IPS DF 4.7 (cell line): ENCODE data around the gene KRT72.

ENCODE experiments used
- DNase-seq: peaks from one replicate; pipeline ENCODE4 v3.0.0-alpha.2; 2013; ENCODE audit warnings: low spot score; ENCODE audit errors: extremely low read depth

Gene KRT72

GRCh38 chr12:52600941-52601481 lies at the start of gene KRT72:
KRT72 (minus strand) TSS chr12:52601463; CDS start chr12:52601452, 11 bp downstream.
- no peak for DNase-seq

- DNase-seq = no peak
Measured at GRCh38 chr12:52650520-52651081, 49.3 kb upstream of the KRT72 start.

GRCh38 chr12:52649066-52649465 lies 47.8 kb upstream of the KRT72 start:
- DNase-seq = no peak

- DNase-seq = no peak
Measured at GRCh38 chr12:52648012-52648550, 46.8 kb upstream of the KRT72 start.

DNA sequence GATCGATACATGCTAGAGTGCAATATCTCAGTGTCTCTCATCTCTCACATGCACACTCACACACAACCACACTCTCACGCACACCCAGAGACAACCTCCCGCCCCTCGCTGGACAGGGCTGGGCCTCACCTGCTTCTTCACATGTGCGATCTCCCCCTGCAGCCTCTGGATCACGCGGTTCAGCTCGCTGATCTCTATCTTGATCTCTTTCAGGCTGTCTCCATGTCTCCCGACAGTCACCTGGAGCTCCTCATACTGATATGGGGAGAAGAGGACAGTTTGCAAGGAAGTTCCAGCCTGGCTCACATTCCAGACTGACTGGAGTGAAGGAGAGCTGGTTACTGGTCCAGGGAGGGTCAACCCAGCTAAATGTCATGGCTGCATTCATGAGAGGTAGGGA lies 46.3 kb upstream of the KRT72 start:
- DNase-seq = no peak

DNA sequence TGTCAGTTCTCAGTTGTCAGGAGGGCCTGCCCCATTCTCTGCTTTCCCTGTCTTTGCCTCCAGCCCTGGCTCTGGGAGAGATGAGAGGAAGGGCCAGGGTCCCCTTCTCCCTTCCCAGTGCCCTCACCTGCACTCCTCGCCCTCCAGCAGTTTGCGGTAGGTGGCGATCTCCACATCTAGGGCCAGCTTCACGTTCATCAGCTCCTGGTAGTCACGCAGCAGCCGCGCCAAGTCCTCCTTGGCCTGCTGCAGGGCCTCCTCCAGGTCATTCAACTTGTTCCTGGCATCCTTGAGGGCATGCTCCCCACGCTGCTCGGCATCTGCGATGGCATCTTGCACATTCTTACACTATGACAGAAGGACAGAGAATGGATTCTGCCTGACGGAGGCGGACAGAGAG lies 45.4 kb upstream of the KRT72 start:
- no peak for DNase-seq

DNA sequence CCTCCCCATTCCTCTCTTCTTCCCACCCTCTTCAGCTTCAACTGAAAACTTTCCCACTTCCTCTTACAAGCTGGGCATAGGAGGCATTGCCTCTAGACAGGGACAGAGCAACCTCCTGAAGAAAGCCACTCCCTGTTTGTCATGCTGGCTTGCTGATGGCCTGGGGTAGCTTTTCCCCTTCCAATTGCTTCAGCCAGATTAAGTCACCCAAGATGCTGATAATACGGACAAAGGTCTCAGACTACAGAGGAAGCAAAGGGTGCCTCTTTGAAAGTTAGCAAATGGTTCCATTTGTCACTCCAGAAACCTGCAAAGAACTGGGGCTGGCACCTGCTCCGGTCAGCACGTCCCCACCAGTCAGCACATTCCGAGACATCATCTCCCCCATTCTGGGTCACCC lies 44.7 kb upstream of the KRT72 start:
- no peak for DNase-seq

- DNase-seq = no peak
Measured at GRCh38 chr12:52645120-52645761, 44.0 kb upstream of the KRT72 start.

- DNase-seq = no peak
Measured at GRCh38 chr12:52644078-52644415, 42.8 kb upstream of the KRT72 start.

GRCh38 chr12:52643233-52644077 lies 42.2 kb upstream of the KRT72 start:
- DNase-seq = no peak

DNA sequence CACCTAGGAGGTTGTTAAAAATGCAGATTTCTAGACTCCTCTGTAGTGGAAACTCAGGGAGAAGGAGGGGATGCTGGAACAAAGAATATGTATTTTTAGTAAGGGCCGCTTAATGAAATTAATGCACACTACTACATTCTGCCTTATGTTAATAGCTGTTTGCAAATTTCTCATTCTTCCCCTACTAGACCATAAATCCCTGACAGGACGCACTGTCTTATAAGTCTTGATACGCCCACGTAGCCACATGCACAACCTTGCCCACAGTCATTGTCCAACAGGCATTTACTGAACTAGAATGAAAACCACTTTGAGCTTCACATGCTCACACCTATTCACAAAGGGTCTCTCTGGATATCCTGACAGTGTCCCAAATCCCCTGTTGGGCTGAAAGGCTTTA lies 40.2 kb upstream of the KRT72 start:
- no peak for DNase-seq

DNA sequence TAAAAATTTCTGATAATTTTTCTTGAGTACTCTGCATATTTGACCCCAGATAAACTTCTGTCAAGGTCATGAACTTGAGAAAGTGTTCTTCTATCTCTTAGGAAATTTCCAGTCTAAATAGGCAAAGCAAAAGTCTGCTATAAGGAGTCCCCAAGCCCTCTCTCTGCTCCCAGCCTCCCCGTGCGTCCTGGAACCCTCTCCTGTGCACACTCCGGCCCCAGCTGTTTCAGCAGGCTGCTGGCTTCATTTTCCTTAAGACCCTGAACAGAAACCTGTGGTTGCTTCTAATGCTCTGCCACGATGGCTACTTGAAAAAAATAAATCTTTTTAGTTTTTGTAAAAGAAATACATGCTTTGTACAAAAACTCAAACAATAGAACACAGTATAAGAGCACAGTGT lies 36.0 kb upstream of the KRT72 start:
- no peak for DNase-seq

GRCh38 chr12:52636592-52637258 lies 35.5 kb upstream of the KRT72 start:
- no peak for DNase-seq

DNA sequence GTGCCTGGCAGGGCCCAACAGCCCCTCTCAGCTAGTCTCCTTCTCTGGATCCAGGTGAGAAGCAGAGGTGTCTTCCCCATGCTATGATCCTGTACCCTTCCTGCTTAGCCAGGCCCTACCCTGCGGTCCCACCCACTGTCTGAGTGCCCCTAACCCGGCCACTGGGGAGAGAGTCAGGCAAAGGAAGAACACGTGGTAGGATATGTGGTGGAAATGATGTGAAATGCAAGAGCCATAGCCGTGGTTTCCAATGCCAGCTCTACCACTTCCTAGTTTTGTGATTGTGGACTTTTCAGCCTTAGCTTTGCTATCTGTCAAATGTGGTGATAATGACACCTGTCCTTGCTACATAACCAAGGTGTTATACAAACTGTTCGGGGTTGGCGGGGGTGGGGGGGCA lies 34.9 kb upstream of the KRT72 start:
- DNase-seq = no peak

- no peak for DNase-seq
Measured at GRCh38 chr12:52634266-52635056, 33.2 kb upstream of the KRT72 start.

- no peak for DNase-seq
Measured at GRCh38 chr12:52633383-52633782, 32.1 kb upstream of the KRT72 start.

DNA sequence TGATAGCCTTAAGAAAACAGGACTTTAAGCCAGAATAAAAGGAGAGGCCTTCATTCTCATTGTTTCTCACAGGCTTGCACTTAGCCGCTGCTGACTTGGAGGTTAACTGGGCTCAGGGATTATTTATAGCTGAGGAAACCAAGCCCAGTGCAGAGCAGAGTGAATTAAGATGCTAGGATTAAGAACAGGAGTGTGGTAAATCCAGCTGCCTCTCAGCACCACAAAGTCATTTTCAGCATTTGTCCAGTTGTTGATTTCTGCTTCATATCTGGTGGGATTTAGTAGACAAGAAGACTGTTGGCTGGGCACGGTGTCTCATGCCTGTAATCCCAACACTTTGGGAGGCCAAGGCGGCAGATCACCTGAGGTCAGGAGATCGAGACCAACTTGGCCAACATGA lies 31.4 kb upstream of the KRT72 start:
- no peak for DNase-seq

GRCh38 chr12:52631676-52632459 lies 30.6 kb upstream of the KRT72 start:
- no peak for DNase-seq

GRCh38 chr12:52631264-52631663 lies 30.0 kb upstream of the KRT72 start:
- no peak for DNase-seq

GRCh38 chr12:52630599-52631200 lies 29.4 kb upstream of the KRT72 start:
- no peak for DNase-seq
